SK-N-MC (cell line): ENCODE results near the gene SYTL3.

ENCODE experiments used
- EZH2 ChIP-seq: fragments of 200-600 bp; sonication (generic); IDR thresholded peaks from one replicate; pipeline ENCODE4 v1.6.1; 2017; ENCODE audit warnings: antibody characterized with exemption
- POLR2AphosphoS5 ChIP-seq: IDR thresholded peaks from 2 replicates; pipeline ENCODE4 v1.6.1; 2012; ENCODE audit warnings: mild to moderate bottlenecking, low read depth, low read length, borderline replicate concordance

DNA sequence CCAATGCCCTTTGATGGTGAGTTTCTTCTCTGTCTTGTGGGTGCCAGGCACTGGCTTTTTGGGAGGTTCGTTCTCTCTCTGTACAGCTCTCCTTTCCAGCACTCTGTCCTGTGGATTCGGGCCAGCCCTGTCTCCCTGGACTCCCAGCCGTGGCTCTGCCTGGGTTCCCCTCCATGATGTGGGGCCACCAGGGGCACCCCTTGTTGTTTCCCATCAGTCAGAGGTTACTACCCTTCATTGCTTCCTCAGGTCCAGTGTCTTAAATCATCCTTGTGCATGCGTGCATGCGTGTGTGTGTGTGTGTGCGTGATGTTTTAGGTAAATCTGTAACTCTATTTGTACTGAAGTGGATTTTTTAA lies 45.8 kb upstream of the SYTL3 start:
- TF ChIP-seq POLR2AphosphoS5 (no peak), EZH2 (no peak)
